ENCODE data around the gene MPPED2.

Gene MPPED2

DNA sequence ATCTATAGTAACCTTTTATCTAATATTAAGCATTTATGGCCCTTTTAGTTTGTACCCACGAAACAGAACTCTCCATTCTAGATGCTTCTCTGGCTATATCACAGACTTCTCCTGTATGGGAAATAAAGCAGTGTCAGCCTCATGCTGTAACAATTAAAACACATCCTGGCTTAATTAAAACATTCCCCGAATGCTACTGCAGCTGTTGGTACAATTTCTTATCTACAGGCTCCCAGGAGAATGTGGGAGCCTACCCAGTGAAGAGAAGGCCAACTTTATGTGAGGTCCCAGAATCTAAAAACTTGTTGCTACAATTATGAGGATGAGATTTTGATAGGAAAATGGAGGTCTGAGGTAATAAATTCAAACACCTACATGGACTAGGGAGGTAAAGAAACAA is 83.8 kb downstream of the MPPED2 start:
- H3K27me3 ChIP-seq (ENCODE audit: insufficient read depth, low read length, poor library complexity), result no peaks in the 10 kb centered on the region
- H3K27ac ChIP-seq (ENCODE audit: low read length), result no peak overlapping the region
- TF ChIP-seq EZH2 (IDR thresholded peaks at IDR 0.05; ENCODE audit: borderline replicate concordance, low read depth, low read length, severe bottlenecking), result no peak
- TF ChIP-seq, protein P1, sequence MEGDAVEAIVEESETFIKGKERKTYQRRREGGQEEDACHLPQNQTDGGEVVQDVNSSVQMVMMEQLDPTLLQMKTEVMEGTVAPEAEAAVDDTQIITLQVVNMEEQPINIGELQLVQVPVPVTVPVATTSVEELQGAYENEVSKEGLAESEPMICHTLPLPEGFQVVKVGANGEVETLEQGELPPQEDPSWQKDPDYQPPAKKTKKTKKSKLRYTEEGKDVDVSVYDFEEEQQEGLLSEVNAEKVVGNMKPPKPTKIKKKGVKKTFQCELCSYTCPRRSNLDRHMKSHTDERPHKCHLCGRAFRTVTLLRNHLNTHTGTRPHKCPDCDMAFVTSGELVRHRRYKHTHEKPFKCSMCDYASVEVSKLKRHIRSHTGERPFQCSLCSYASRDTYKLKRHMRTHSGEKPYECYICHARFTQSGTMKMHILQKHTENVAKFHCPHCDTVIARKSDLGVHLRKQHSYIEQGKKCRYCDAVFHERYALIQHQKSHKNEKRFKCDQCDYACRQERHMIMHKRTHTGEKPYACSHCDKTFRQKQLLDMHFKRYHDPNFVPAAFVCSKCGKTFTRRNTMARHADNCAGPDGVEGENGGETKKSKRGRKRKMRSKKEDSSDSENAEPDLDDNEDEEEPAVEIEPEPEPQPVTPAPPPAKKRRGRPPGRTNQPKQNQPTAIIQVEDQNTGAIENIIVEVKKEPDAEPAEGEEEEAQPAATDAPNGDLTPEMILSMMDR (IDR thresholded peaks at IDR 0.05; ENCODE audit: borderline replicate concordance, extremely low read depth, low read length, poor library complexity, severe bottlenecking), result no peak
- H3K9me3 ChIP-seq (ENCODE audit: insufficient read depth, low read length, severe bottlenecking), result no peaks in the 10 kb centered on the region
- no peaks in the 10 kb centered on the region for H3K79me2 ChIP-seq (ENCODE audit: insufficient read depth, low read length)
- ATAC-seq (ENCODE audit: insufficient read depth, low read depth) (no peak), DNase-seq (no peak)
- H3K9ac ChIP-seq (ENCODE audit: low read depth, low read length), result no peak overlapping the region
- H3K4me1 ChIP-seq (ENCODE audit: insufficient read depth, low read length), result no peaks in the 10 kb centered on the region
- no peaks in the 10 kb centered on the region for H3K36me3 ChIP-seq (ENCODE audit: insufficient read depth, low read length)
- H4K20me1 ChIP-seq (ENCODE audit: insufficient read depth, low read length), result no peaks in the 10 kb centered on the region
- H2AFZ ChIP-seq (ENCODE audit: low read depth, low read length), result no peak overlapping the region
- no peak overlapping the region for H3K4me3 ChIP-seq (ENCODE audit: low read depth in 1 of 2, low read length in 2 of 2)
- H3K4me2 ChIP-seq (ENCODE audit: insufficient read depth, low read length), result no peak overlapping the region

DNA sequence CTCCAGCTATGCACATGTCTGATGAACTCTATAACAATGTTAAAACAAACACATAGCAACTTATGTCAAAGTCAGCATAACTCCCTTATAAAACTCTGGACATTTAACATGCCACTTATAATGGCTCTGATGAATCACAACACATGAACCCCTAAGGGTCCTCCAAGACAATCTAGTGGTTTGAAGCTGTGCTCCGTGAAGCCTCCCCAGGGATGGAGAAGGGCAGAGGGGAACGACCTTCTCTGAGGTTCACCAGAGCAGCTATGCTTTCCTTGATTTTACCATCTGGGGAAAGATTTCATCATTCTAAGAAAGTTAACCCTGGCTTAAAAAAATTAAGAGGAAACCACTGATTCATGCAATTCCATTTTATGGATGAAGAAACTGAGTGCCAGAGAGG is 84.4 kb downstream of the MPPED2 start:
- no peak for ATAC-seq (ENCODE audit: insufficient read depth, low read depth)

DNA sequence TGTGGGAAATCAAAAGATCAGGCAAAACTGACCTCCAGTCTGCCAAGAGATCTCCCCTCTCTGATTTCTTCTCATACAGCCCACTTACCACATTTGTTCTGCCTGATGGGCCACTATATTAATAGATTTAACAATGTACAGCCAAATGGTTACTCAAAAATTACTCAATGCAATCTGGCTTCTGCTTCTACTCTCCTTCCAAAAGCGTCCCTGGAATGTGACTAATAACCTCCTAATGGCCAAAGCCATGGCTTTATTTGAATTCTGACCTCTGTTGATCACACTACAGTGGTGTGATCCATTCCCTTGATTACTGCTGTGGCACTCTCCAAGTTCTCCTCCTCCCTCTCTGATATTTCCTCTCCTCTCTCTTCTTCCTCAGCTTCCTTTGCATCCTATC is 86.2 kb downstream of the MPPED2 start:
- TF ChIP-seq, protein P1 (IDR thresholded peaks at IDR 0.05; ENCODE audit: borderline replicate concordance, extremely low read depth, low read length, poor library complexity, severe bottlenecking), result no peak
- H3K36me3 ChIP-seq (ENCODE audit: insufficient read depth, low read length), result no peaks in the 10 kb centered on the region
- ATAC-seq (ENCODE audit: insufficient read depth, low read depth), result no peak

More for the DNA sequence above, 84.4 kb downstream of the MPPED2 start:
- H3K36me3 ChIP-seq (ENCODE audit: insufficient read depth, low read length), result no peaks in the 10 kb centered on the region
- H3K4me2 ChIP-seq (ENCODE audit: insufficient read depth, low read length), result no peak overlapping the region
- H3K79me2 ChIP-seq (ENCODE audit: insufficient read depth, low read length), result no peaks in the 10 kb centered on the region
- H3K4me3 ChIP-seq (ENCODE audit: low read depth in 1 of 2, low read length in 2 of 2), result no peak overlapping the region
- DNase-seq, result no peak
- no peaks in the 10 kb centered on the region for H3K4me1 ChIP-seq (ENCODE audit: insufficient read depth, low read length)
- no peaks in the 10 kb centered on the region for H3K27me3 ChIP-seq (ENCODE audit: insufficient read depth, low read length, poor library complexity)
- H4K20me1 ChIP-seq (ENCODE audit: insufficient read depth, low read length), result no peaks in the 10 kb centered on the region
- no peak overlapping the region for H3K9ac ChIP-seq (ENCODE audit: low read depth, low read length)
- TF ChIP-seq, protein P1 (IDR thresholded peaks at IDR 0.05; ENCODE audit: borderline replicate concordance, extremely low read depth, low read length, poor library complexity, severe bottlenecking), result no peak
- no peaks in the 10 kb centered on the region for H3K9me3 ChIP-seq (ENCODE audit: insufficient read depth, low read length, severe bottlenecking)
- no peak overlapping the region for H3K27ac ChIP-seq (ENCODE audit: low read length)
- H2AFZ ChIP-seq (ENCODE audit: low read depth, low read length), result no peak overlapping the region

DNA sequence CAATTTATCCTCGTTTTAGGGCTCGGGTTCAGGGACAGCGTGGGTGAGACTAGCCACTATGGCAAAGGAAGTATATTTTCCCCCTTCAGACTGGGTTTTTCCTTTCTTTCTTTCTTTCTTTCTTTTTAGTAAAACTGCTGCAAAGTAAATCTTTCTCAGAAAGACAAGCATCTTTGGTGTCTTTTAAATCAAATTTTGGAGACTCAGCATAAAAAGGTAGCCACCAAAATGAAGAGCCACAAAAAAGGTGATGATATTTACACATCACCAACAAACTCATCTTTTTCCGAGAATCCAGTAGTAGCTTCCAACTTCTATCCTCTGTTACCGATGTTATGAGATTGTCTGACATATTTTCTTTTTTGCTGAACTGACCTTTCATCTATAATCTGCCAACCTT is 88.6 kb downstream of the MPPED2 start:
- no peaks in the 10 kb centered on the region for H4K20me1 ChIP-seq (ENCODE audit: insufficient read depth, low read length)
- H2AFZ ChIP-seq (ENCODE audit: low read depth, low read length), result no peak overlapping the region
- no peak overlapping the region for H3K4me2 ChIP-seq (ENCODE audit: insufficient read depth, low read length)
- no peaks in the 10 kb centered on the region for H3K36me3 ChIP-seq (ENCODE audit: insufficient read depth, low read length)
- H3K27ac ChIP-seq (ENCODE audit: low read length), result no peak overlapping the region
- no peak for ATAC-seq (ENCODE audit: insufficient read depth, low read depth)
- H3K4me3 ChIP-seq (ENCODE audit: low read depth in 1 of 2, low read length in 2 of 2), result no peak overlapping the region
- no peaks in the 10 kb centered on the region for H3K9me3 ChIP-seq (ENCODE audit: insufficient read depth, low read length, severe bottlenecking)
- H3K27me3 ChIP-seq (ENCODE audit: insufficient read depth, low read length, poor library complexity), result no peaks in the 10 kb centered on the region
- TF ChIP-seq, protein P1 (IDR thresholded peaks at IDR 0.05; ENCODE audit: borderline replicate concordance, extremely low read depth, low read length, poor library complexity, severe bottlenecking), result no peak
- TF ChIP-seq EZH2 (IDR thresholded peaks at IDR 0.05; ENCODE audit: borderline replicate concordance, low read depth, low read length, severe bottlenecking), result no peak
- H3K4me1 ChIP-seq (ENCODE audit: insufficient read depth, low read length), result no peaks in the 10 kb centered on the region
- no peak for DNase-seq
- no peak overlapping the region for H3K9ac ChIP-seq (ENCODE audit: low read depth, low read length)
- H3K79me2 ChIP-seq (ENCODE audit: insufficient read depth, low read length), result no peaks in the 10 kb centered on the region

More for the DNA sequence above, 86.2 kb downstream of the MPPED2 start:
- Histone ChIP-seq H3K4me1 (ENCODE audit: insufficient read depth, low read length) (no peaks in the 10 kb centered on the region), H3K9ac (ENCODE audit: low read depth, low read length) (no peak overlapping the region), H3K4me3 (ENCODE audit: low read depth in 1 of 2, low read length in 2 of 2) (no peak overlapping the region), H2AFZ (ENCODE audit: low read depth, low read length) (no peak overlapping the region), H3K79me2 (ENCODE audit: insufficient read depth, low read length) (no peaks in the 10 kb centered on the region), H3K27me3 (ENCODE audit: insufficient read depth, low read length, poor library complexity) (no peaks in the 10 kb centered on the region), H3K9me3 (ENCODE audit: insufficient read depth, low read length, severe bottlenecking) (no peaks in the 10 kb centered on the region), H3K4me2 (ENCODE audit: insufficient read depth, low read length) (no peak overlapping the region), H4K20me1 (ENCODE audit: insufficient read depth, low read length) (no peaks in the 10 kb centered on the region), H3K27ac (ENCODE audit: low read length) (no peak overlapping the region)
- DNase-seq, result no peak

All from DND-41 (cell line).